H4 (cell line): ENCODE measurements around the gene KNG1. TPM values are rescaled to one million over a fixed set of nuclear protein-coding genes. Genes with fewer than 3 reads are reported as not detected.
"Not testable (repeated sequence)": the region's sequence is repeated elsewhere in the genome, so short reads cannot be mapped to it uniquely, and the experiment has no call there.

Experiments used
- DNase-seq: peaks from one replicate; pipeline ENCODE4 v3.0.0-alpha.2; 2015; ENCODE audit warnings: low spot score
- total RNA-seq: library from RNA; depleted of rRNA; stranded (reverse); fragments of >200 nt; shearing (Covaris generic); gene quantifications from 2 replicates; pipeline ENCODE4 v1.2.3, GENCODE V29; 2014; rRNA removed

The KNG1 gene
- total RNA-seq = not detected in 2 replicates

GRCh38 chr3:186717039-186717457 is at the start of gene KNG1:
KNG1 (plus strand) TSS chr3:186717359; CDS start chr3:186717543, 184 bp downstream.
- no peak for DNase-seq

GRCh38 chr3:186668426-186668825 is 48.7 kb upstream of the KNG1 start:
- no peak for DNase-seq

- DNase-seq = peak; percentile 36
Observed at GRCh38 chr3:186669378-186670084, 47.6 kb upstream of the KNG1 start.

- no peak for DNase-seq
Observed at GRCh38 chr3:186670155-186670554, 47.0 kb upstream of the KNG1 start.

- DNase-seq = no peak
Observed at GRCh38 chr3:186671051-186671450, 46.1 kb upstream of the KNG1 start.

GRCh38 chr3:186678604-186679003 is 38.6 kb upstream of the KNG1 start:
- DNase-seq = no peak

GRCh38 chr3:186679151-186679550 is 38.0 kb upstream of the KNG1 start:
- DNase-seq = no peak

GRCh38 chr3:186680869-186681268 is 36.3 kb upstream of the KNG1 start:
- no peak for DNase-seq

- no peak for DNase-seq
Observed at GRCh38 chr3:186682812-186683211, 34.3 kb upstream of the KNG1 start.

GRCh38 chr3:186683979-186684378 is 33.2 kb upstream of the KNG1 start:
- DNase-seq = no peak

GRCh38 chr3:186686475-186686874 is 30.7 kb upstream of the KNG1 start:
- not testable (repeated sequence) for DNase-seq

GRCh38 chr3:186687120-186687651 is 30.0 kb upstream of the KNG1 start:
- no peak for DNase-seq

GRCh38 chr3:186690304-186690703 is 26.9 kb upstream of the KNG1 start:
- not testable (repeated sequence) for DNase-seq

- no peak for DNase-seq
Observed at GRCh38 chr3:186691676-186692075, 25.5 kb upstream of the KNG1 start.

GRCh38 chr3:186693843-186694242 is 23.3 kb upstream of the KNG1 start:
- DNase-seq = no peak

GRCh38 chr3:186694288-186695032 is 22.7 kb upstream of the KNG1 start:
- no peak for DNase-seq

- no peak for DNase-seq
Observed at GRCh38 chr3:186696522-186696921, 20.6 kb upstream of the KNG1 start.

- DNase-seq = no peak
Observed at GRCh38 chr3:186697510-186697909, 19.6 kb upstream of the KNG1 start.

- DNase-seq = no peak
Observed at GRCh38 chr3:186700267-186700666, 16.9 kb upstream of the KNG1 start.

- DNase-seq = not testable (repeated sequence)
Observed at GRCh38 chr3:186702451-186702850, 14.7 kb upstream of the KNG1 start.

- DNase-seq = no peak
Observed at GRCh38 chr3:186705882-186706780, 11.0 kb upstream of the KNG1 start.
